ENCODE results near the gene NR2C2AP.

NR2C2AP gene

GRCh38 chr19:19234220-19234816 is 31.1 kb upstream of the NR2C2AP start:
- TF ChIP-seq, protein P1, sequence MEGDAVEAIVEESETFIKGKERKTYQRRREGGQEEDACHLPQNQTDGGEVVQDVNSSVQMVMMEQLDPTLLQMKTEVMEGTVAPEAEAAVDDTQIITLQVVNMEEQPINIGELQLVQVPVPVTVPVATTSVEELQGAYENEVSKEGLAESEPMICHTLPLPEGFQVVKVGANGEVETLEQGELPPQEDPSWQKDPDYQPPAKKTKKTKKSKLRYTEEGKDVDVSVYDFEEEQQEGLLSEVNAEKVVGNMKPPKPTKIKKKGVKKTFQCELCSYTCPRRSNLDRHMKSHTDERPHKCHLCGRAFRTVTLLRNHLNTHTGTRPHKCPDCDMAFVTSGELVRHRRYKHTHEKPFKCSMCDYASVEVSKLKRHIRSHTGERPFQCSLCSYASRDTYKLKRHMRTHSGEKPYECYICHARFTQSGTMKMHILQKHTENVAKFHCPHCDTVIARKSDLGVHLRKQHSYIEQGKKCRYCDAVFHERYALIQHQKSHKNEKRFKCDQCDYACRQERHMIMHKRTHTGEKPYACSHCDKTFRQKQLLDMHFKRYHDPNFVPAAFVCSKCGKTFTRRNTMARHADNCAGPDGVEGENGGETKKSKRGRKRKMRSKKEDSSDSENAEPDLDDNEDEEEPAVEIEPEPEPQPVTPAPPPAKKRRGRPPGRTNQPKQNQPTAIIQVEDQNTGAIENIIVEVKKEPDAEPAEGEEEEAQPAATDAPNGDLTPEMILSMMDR (conservative IDR thresholded peaks at IDR 0.05; ENCODE audit: low read depth), result no peak
- POLR2A ChIA-PET (ENCODE audit: low non-redundant PET), result no interaction called here
- CTCF ChIA-PET, result interaction anchor here (1.1 kb wide), 1 partner anchor 9 kb away, joined by 5 read pairs; no protein-coding TSS in a partner anchor

GRCh38 chr19:19232261-19232721 is 29.1 kb upstream of the NR2C2AP start:
- ChIA-PET CTCF (interaction anchor here (0.6 kb wide), 1 partner anchor 57 kb away, joined by 5 read pairs; no protein-coding TSS in a partner anchor), POLR2A (ENCODE audit: low non-redundant PET) (no interaction called here)
- no peak overlapping the region for H3K27ac ChIP-seq
- no peak for DNase-seq (ENCODE audit: low spot score)
- TF ChIP-seq, protein P1 (conservative IDR thresholded peaks at IDR 0.05; ENCODE audit: low read depth), result no peak

More at GRCh38 chr19:19234220-19234816, 31.1 kb upstream of the NR2C2AP start:
- H3K27ac ChIP-seq, result no peak overlapping the region
- DNase-seq (ENCODE audit: low spot score), result no peak

DNA sequence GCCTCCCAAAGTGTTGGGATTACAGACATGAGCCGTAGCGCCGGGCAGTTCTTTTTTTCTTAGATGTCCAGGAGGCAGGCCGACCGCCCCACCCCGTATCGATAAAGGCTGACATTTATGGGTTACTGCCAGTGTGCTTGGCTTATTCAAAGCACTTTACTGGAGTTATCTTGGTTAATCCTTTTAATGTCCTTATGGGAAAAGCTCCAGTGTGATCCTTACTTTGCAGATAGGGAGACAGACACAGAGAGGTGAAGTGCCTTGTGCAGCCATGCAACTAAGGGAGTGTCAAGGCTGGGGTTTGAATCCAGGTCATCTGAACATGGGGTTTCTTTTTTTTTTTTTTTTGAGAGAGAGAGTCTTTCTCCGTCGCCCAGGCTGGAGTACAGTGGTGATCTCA is 27.8 kb upstream of the NR2C2AP start:
- POLR2A ChIA-PET (ENCODE audit: low non-redundant PET), result no interaction called here
- TF ChIP-seq, protein P1 (conservative IDR thresholded peaks at IDR 0.05; ENCODE audit: low read depth), result no peak
- H3K27ac ChIP-seq, result no peak overlapping the region
- DNase-seq (ENCODE audit: low spot score), result no peak
- CTCF ChIA-PET, result interaction anchor here (0.7 kb wide), 1 partner anchor 9 kb away, joined by 5 read pairs; no protein-coding TSS in a partner anchor

DNA sequence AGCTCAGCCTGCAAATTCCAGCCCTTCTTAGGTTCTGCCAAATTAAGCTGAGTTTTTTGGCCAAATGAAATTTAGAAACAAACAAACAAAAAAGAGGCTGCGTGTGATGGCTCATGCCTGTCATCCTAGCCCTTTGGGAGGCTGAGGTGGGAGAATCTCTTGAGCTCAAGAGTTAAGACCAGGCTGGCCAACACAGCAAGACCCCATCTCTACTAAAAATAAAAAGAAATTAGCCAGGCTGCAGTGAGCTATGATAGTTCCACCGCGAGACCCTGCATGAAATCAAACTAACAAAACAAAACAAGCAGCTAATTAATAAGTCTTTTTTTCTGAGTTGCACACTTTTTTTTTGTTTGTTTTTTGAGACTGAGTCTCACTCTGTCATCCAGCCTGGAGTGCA is 26.5 kb upstream of the NR2C2AP start:
- no peak overlapping the region for H3K27ac ChIP-seq
- ChIA-PET CTCF (interaction anchor here (0.6 kb wide), 1 partner anchor 31 kb away, joined by 3 read pairs; no protein-coding TSS in a partner anchor), POLR2A (ENCODE audit: low non-redundant PET) (no interaction called here)
- DNase-seq (ENCODE audit: low spot score), result no peak
- TF ChIP-seq, protein P1 (conservative IDR thresholded peaks at IDR 0.05; ENCODE audit: low read depth), result no peak

DNA sequence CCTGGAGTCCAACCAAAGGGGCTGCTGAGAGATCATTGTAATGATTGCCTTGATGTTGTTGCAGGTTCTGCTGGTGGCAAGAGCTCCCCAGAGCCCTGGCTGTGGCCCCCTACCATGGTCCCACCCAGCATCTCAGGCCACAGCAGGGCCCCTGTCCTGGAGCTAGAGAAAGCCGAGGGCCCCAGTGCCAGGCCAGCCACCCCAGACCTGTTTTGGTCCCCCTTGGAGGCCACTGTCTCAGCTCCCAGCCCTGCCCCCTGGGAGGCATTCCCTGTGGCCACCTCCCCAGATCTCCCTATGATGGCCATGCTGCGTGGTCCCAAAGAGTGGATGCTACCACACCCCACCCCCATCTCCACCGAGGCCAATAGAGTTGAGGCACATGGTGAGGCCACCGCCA is 24.0 kb upstream of the NR2C2AP start:
- POLR2A ChIA-PET (ENCODE audit: low non-redundant PET), result no interaction called here
- no peak for DNase-seq (ENCODE audit: low spot score)
- CTCF ChIA-PET, result interaction anchor here (0.5 to 0.9 kb wide), 4 partner anchors 44 to 191 kb away, joined by 3 read pairs; no protein-coding TSS in a partner anchor
- TF ChIP-seq, protein P1 (conservative IDR thresholded peaks at IDR 0.05; ENCODE audit: low read depth), result no peak
- H3K27ac ChIP-seq, result no peak overlapping the region

DNA sequence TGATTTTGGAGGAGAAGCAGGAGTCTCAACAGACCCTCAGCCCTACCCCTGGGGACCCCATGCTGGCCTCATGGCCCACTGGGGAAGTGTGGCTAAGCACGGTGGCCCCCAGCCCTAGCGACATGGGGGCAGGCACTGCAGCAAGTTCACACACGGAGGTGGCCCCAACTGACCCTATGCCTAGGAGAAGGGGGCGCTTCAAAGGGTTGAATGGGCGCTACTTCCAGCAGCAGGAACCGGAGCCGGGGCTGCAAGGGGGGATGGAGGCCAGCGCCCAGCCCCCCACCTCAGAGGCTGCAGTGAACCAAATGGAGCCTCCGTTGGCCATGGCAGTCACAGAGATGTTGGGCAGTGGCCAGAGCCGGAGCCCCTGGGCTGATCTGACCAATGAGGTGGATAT is 23.4 kb upstream of the NR2C2AP start:
- ChIA-PET POLR2A (ENCODE audit: low non-redundant PET) (no interaction called here), CTCF (interaction anchor here (0.5 to 0.9 kb wide), 4 partner anchors 44 to 191 kb away, joined by 3 read pairs; no protein-coding TSS in a partner anchor)
- no peak for DNase-seq (ENCODE audit: low spot score)
- no peak overlapping the region for H3K27ac ChIP-seq
- TF ChIP-seq, protein P1 (conservative IDR thresholded peaks at IDR 0.05; ENCODE audit: low read depth), result no peak

All from RWPE1 (cell line).